ENCODE results near the gene KCNH4.

GRCh38 chr17:42120770-42121769, 59.9 kb downstream of the KCNH4 start, which contains the start of gene KAT2A:
- TF ChIP-seq CTCF (conservative IDR thresholded peaks at IDR 0.05; ENCODE audit: low read depth, low read length) = no peak
- TF ChIP-seq EZH2 (IDR thresholded peaks at IDR 0.05; ENCODE audit: borderline replicate concordance, low read depth, low read length, poor library complexity, severe bottlenecking) = no peak
